HG02571 (cell line): ENCODE measurements around the gene IREB2.
A peak's percentile ranks its signal among the peaks of the same experiment; 100 is the strongest.
"Not testable (repeated sequence)": the region's sequence is repeated elsewhere in the genome, so short reads cannot be mapped to it uniquely, and the experiment has no call there.

Experiments
- ATAC-seq: cut with Tn5 transposase; IDR thresholded peaks from one replicate; pipeline ENCODE4 v1.9.1; 2021; ENCODE audit warnings: mild to moderate bottlenecking, moderate library complexity; ENCODE audit not compliant: unreplicated experiment

Gene IREB2, protein sequence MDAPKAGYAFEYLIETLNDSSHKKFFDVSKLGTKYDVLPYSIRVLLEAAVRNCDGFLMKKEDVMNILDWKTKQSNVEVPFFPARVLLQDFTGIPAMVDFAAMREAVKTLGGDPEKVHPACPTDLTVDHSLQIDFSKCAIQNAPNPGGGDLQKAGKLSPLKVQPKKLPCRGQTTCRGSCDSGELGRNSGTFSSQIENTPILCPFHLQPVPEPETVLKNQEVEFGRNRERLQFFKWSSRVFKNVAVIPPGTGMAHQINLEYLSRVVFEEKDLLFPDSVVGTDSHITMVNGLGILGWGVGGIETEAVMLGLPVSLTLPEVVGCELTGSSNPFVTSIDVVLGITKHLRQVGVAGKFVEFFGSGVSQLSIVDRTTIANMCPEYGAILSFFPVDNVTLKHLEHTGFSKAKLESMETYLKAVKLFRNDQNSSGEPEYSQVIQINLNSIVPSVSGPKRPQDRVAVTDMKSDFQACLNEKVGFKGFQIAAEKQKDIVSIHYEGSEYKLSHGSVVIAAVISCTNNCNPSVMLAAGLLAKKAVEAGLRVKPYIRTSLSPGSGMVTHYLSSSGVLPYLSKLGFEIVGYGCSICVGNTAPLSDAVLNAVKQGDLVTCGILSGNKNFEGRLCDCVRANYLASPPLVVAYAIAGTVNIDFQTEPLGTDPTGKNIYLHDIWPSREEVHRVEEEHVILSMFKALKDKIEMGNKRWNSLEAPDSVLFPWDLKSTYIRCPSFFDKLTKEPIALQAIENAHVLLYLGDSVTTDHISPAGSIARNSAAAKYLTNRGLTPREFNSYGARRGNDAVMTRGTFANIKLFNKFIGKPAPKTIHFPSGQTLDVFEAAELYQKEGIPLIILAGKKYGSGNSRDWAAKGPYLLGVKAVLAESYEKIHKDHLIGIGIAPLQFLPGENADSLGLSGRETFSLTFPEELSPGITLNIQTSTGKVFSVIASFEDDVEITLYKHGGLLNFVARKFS

GRCh38 chr15:78437762-78438618 is at the start of gene IREB2:
TSS of gene IREB2 (plus strand) at chr15:78438216. CDS start at chr15:78438338, 122 bp downstream.
- peak; percentile 78 for ATAC-seq

GRCh38 chr15:78388865-78389264 is 49.2 kb upstream of the IREB2 start:
- ATAC-seq, result no peak

GRCh38 chr15:78389322-78389721 is 48.7 kb upstream of the IREB2 start:
- ATAC-seq, result no peak

- no peak for ATAC-seq
Measured at GRCh38 chr15:78389738-78390137, 48.3 kb upstream of the IREB2 start.

DNA sequence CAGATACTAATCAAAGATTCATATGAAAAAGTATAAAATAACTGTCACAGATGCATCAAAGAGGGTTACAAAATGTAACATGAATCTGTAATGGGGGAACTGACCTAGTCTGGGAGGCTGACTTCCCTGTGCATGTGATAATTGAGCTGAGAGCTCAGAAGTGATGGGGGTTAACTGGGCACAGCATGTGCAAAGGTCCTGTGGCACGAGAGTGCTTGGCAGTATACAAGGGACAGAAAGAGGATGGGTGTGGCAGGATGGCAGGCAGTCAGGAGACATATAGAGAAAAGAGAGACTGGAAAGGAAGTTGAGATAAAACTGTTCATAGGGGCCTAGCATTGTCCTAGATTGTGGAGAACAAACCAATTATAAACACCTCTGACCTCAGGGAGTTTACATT is 47.8 kb upstream of the IREB2 start:
- ATAC-seq, result no peak

DNA sequence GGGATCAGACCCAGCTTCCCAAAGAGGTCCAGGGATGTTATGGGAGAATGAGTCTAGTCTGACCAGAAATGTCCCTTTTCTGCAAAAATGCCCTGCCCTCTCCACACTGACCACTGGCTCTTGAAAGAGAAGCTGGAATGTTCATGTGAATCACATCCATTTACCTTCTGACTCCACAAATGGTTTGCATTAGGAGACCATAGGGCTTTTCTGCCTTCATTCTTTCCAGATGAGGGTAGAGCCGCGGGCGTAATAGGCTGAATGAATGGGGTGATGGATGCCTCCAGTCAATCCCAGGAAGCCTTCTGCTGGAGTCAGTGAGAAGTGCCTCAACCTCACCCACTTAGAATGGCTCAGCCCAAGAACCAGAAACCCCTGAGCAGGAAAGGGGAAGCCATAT is 47.2 kb upstream of the IREB2 start:
- ATAC-seq, result no peak

DNA sequence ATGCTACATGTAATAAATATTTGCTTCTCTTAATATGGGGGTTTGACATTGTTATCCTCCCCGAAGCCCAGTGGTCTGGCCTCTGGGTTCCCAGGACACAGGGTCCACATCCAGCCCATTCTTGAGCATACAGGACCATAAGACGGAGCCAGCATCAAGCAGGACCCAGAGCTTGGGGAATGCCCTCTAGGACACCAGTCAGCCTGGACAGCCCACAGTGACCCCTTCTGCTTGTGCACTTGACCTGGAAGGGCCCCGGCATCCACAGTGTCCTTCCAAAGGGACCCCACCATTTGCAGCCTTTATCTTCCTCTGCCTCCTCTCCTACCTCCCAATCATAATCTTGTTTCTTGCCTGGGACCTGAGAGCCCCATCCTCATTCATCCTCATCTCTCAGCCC is 46.2 kb upstream of the IREB2 start:
- ATAC-seq, result no peak

DNA sequence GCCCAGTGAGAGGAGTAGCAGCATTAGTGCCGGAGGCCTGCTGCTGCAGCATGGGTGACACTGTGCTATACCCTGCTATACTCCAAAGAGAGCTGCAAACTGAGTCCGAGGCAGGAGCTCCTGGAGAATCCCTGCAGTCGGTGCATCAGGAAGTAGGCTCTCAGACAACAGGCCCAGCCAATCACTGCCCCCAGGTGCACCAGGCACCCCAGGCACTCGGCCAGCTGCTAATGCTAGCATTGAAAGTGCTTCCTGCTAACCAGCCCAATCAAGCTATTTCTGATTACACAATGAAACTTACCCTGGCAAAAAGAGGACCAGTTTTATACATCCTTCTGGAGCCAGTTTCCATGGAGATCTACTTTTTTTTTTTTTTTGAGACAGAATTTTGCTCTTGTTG is 45.6 kb upstream of the IREB2 start:
- ATAC-seq, result no peak

GRCh38 chr15:78393137-78393536 is 44.9 kb upstream of the IREB2 start:
- ATAC-seq, result no peak

DNA sequence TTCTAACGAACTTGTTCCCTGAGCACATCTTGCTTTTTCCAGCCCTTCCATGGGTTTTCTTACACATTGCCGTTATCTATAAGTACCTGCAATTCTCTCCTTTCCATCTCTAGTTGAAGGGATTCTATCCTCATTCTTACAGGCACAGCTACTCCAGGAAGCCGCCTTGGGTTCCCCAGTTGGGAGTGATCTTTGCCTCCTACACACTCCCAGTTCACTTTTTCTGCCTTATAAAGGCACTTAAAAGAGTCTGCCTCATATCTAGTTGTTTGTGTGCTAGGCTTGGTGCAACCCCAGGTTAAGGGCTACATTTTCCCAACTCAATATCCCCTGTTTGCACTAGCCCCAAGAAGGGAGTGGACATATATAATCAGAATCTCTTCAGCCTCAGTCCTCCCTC is 44.0 kb upstream of the IREB2 start:
- ATAC-seq, result no peak

GRCh38 chr15:78394981-78395616 is 42.9 kb upstream of the IREB2 start:
- no peak for ATAC-seq

DNA sequence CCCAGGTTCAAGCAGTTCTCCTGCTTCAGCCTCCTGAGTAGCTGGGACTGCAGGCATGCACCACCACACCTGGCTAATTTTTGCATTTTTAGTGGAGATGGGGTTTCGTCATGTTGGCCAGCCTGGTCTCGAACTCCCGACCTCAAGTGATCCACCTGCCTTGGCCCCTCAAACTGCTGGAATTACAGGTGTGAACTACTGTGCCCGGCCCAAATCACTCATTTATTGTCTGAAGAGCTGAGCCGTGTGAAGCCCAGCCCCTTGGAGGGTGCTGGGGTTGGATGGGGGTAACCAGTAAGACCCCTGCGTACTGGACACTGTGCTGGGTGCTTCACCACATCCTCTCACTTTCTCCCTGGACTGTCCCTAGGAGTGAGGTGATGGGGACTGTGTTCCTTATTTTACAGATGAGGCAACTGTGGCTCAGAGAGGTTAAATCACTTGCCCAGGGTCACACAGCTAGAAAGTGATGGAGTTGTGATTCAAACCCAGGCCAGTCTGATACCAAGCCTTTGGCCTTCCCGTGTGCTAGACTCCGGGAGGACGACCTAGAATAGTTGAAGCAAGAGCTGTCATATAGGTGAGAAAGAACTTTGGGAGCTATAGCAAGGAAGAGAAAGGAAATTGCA is 41.7 kb upstream of the IREB2 start:
- ATAC-seq, result no peak

DNA sequence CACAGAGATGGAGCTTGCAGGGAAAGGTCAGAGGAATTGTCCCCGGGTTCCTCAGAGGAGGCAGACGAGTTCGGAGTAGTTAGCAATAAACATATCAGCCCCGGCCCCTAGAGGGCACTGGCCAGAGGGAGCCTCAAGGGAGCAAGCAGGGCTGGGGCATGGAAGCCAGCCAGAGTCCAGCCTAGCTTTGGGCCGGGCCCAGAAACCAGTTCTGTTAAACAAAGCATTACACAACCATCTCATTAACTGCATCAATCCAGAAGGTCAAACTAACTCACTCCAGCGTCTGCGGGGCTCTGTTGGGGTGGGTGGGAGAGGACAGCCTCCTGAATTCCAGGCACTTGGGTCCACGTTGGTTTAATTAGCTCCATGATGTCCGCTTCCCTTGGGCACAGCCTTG is 41.0 kb upstream of the IREB2 start:
- no peak for ATAC-seq

DNA sequence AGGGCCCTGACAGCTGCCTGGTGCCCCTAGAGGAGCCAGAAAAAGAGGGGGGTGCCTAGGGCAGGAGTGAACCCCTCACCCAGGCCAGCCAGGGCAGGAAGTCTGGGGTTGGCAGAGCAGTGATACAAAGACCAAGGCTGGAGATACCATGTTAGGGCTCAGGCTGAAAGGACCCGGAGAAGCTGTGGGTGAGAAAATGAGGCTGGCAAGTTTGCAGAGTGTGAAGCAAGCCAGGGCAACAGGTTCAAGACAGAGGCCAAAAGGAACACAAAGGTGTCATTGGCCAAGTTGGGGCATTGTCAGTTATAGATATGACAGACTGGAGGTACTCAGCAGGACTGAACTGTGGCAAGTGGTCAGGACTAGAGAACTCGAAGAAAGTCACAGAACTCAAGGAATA is 40.6 kb upstream of the IREB2 start:
- no peak for ATAC-seq

- ATAC-seq, result no peak
Measured at GRCh38 chr15:78398076-78398825, 39.8 kb upstream of the IREB2 start.

DNA sequence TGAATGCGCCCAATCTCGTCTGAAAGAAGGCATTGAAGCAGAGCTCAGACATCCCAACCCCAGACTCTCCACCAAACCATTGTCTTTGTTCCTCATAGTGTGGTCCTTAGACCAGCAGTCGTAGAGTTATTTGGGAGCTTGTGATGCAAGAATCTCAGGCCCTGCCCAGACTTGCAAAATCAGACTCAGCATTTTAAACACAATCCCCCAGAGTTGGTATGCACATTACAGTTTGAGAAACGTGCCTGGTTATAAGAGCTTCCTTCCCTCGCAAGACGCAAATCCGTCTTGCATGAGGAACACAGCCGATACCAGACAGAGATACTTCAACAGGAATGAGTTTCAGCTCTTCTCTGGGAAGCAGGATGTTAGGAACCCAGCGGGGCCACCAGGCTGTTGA is 38.9 kb upstream of the IREB2 start:
- no peak for ATAC-seq

- no peak for ATAC-seq
Measured at GRCh38 chr15:78402061-78402610, 35.9 kb upstream of the IREB2 start.

GRCh38 chr15:78404125-78404524 is 33.9 kb upstream of the IREB2 start:
- no peak for ATAC-seq

- not testable (repeated sequence) for ATAC-seq
Measured at GRCh38 chr15:78404796-78405195, 33.2 kb upstream of the IREB2 start.
